K562 (cell line): Measurements from ENCODE around the gene TAF11. TPM values are rescaled to one million over a fixed set of nuclear protein-coding genes. Genes with fewer than 3 reads are reported as not detected.

Source experiments
- ATF4 ChIP-seq: fragments of 450-650 bp; formaldehyde crosslinking; IDR thresholded peaks from 2 replicates; pipeline ENCODE4 v1.4.0; 2022; ENCODE audit warnings: mild to moderate bottlenecking, moderate library complexity
- CAMTA2 ChIP-seq: fragments of 250-450 bp; sonication (Bioruptor Pico); conservative IDR thresholded peaks from 2 replicates; pipeline ENCODE4 v1.5.1; 2022
- CBX3 ChIP-seq, 2 experiments: IDR thresholded peaks; 1 replicate in 1 of 2; 2 replicates in 1 of 2; pipeline ENCODE4 v1.6.1; 2012; ENCODE audit warnings: inconsistent platforms in 2 of 2, low read length in 2 of 2, borderline replicate concordance in 1 of 2, control low read depth in 1 of 2
- CBX8 ChIP-seq: fragments of 200-600 bp; sonication (generic); IDR thresholded peaks from 2 replicates; pipeline ENCODE4 v1.6.1; 2012; ENCODE audit warnings: borderline replicate concordance, mixed run types, low read depth, mild to moderate bottlenecking, moderate library complexity, mixed read lengths, low read length, control low read depth, inconsistent platforms; ENCODE audit not compliant: poor library complexity, severe bottlenecking; ENCODE audit errors: extremely low read depth
- CREB5 ChIP-seq: fragments of 250-450 bp; sonication (Bioruptor Pico); IDR thresholded peaks from 2 replicates; pipeline ENCODE4 v1.5.0; 2020; ENCODE audit warnings: mild to moderate bottlenecking
- E2F5 ChIP-seq: sonication (generic); formaldehyde crosslinking; IDR thresholded peaks from 2 replicates; pipeline ENCODE4 v1.8.0; 2022; ENCODE audit warnings: mild to moderate bottlenecking, missing genetic modification reagents
- EZH2 ChIP-seq: IDR thresholded peaks from 2 replicates; pipeline ENCODE4 v1.6.1; 2012; ENCODE audit warnings: low read depth, mild to moderate bottlenecking, inconsistent platforms, low read length, borderline replicate concordance
- FOXA1 ChIP-seq: fragments of 450-650 bp; IDR thresholded peaks from 2 replicates; pipeline ENCODE4 v1.6.1; 2016; ENCODE audit warnings: mild to moderate bottlenecking, borderline replicate concordance
- FOXJ2 ChIP-seq: fragments of 200-800 bp; sonication (Bioruptor generic); IDR thresholded peaks from 2 replicates; pipeline ENCODE4 v1.6.1; 2016; ENCODE audit warnings: missing genetic modification characterization, missing compliant biosample characterization
- MAFK ChIP-seq: IDR thresholded peaks from 2 replicates; pipeline ENCODE4 v1.6.1; 2011; ENCODE audit warnings: low read length, improper control_type of control experiment
- MNT ChIP-seq, 2 experiments: fragments of 450-650 bp; conservative IDR thresholded peaks; 2 replicates each; pipeline ENCODE4 v1.6.1; 2017; ENCODE audit warnings: mild to moderate bottlenecking in 2 of 2, moderate library complexity in 2 of 2
- PHB2 ChIP-seq: fragments of 450-650 bp; IDR thresholded peaks from 2 replicates; pipeline ENCODE4 v1.6.1; 2017; ENCODE audit warnings: low read depth
- RBM14 ChIP-seq: fragments of 200-400 bp; formaldehyde crosslinking; IDR thresholded peaks from 2 replicates; pipeline ENCODE4 v1.6.1; 2018; ENCODE audit warnings: low read depth, mild to moderate bottlenecking, low read length, moderate library complexity, borderline replicate concordance; ENCODE audit not compliant: insufficient read depth
- TFE3 ChIP-seq: fragments of 450-650 bp; formaldehyde crosslinking; IDR thresholded peaks from 2 replicates; pipeline ENCODE4 v1.4.0; 2020; ENCODE audit warnings: mild to moderate bottlenecking, mixed read lengths
- ZBTB33 ChIP-seq: sonication (generic); formaldehyde crosslinking; IDR thresholded peaks from 2 replicates; pipeline ENCODE4 v1.8.1; 2023; ENCODE audit warnings: mild to moderate bottlenecking, missing genetic modification reagents
- ZNF311 ChIP-seq: fragments of 250-450 bp; sonication (Bioruptor Pico); IDR thresholded peaks from 2 replicates; pipeline ENCODE4 v1.4.0; 2020; ENCODE audit warnings: mild to moderate bottlenecking, moderate library complexity
- polyA plus RNA-seq, 8 experiments: library from polyadenylated mRNA; depleted of rRNA in 4 of 8; stranded (reverse) in 5 of 8; unstranded in 3 of 8; fragments of >200 nt; fragmentation: Nextera tagmentation in 2 of 8; fragmentation: Illumina TruSeq in 1 of 8; extraction: Ambion mirVana in 2 of 8; extraction: Trizol in 1 of 8; gene quantifications; 2 replicates each; pipeline versions ENCODE4 v1.2.1 to v1.2.3, GENCODE V29; 2011 to 2014; ENCODE audit warnings: inconsistent platforms in 1 of 8, missing spikeins in 1 of 8
- total RNA-seq, 7 experiments: library from RNA; depleted of rRNA in 6 of 7; stranded (reverse); fragments of >200 nt in 6 of 7; fragmentation: Illumina TruSeq in 2 of 7; extraction: Trizol in 2 of 7; gene quantifications; 2 replicates each; pipeline versions ENCODE4 v1.2.1 to v1.2.3, GENCODE V29; 2011 to 2021; ENCODE audit warnings: low replicate concordance in 1 of 7

TAF11 gene
- total and polyA plus RNA-seq, 9 of the 15 experiments (the other 6 are each of a cell fraction or from before 2014, with no cell fraction given), result 40.9 to 91.9 (median 71.9) TPM

GRCh38 chr6:34888874-34889555, 1.2 kb upstream of the TAF11 start, which contains the start of gene ANKS1A (continued):
- no peak; the same call in 1 of the 2 replicates for TF ChIP-seq ZBTB33 (CRISPR knock-in tag)
- no peak for TF ChIP-seq PHB2
- no peak for TF ChIP-seq EZH2
- TF ChIP-seq RBM14, result no peak
- TF ChIP-seq MAFK, result peak; percentile 77
- no peak for TF ChIP-seq CAMTA2
- no peak for TF ChIP-seq FOXA1
- no peak for TF ChIP-seq ZNF311 (CRISPR knock-in tag)
- TF ChIP-seq TFE3 (CRISPR knock-in tag), result no peak
- 0 out of 2 replicates have a peak, but pooled peaks have one; percentile 56 for TF ChIP-seq FOXJ2
- no peak for TF ChIP-seq CBX3 (IDR thresholded peaks at IDR 0.05; ENCODE audit: borderline replicate concordance in 1 of 2, low read length in 2 of 2)
- TF ChIP-seq ATF4 (CRISPR knock-in tag), result no peak
- no peak for TF ChIP-seq CREB5 (CRISPR knock-in tag)
- TF ChIP-seq MNT (conservative IDR thresholded peaks at IDR 0.05), result peak; percentile 89 to 93
- TF ChIP-seq E2F5 (CRISPR knock-in tag), result no peak
- TF ChIP-seq CBX8, result no peak
